LoVo (cell line): ENCODE data around the gene SH3GL3.

ENCODE experiments used
- DNase-seq: peaks from one replicate; pipeline ENCODE4 v3.0.0-alpha.2; 2016; ENCODE audit warnings: low spot score

Gene SH3GL3

GRCh38 chr15:83462026-83462425 lies 14.9 kb downstream of the SH3GL3 start:
- no peak for DNase-seq

- DNase-seq = no peak
Observed at GRCh38 chr15:83462953-83463433, 15.9 kb downstream of the SH3GL3 start.

- DNase-seq = no peak
Observed at GRCh38 chr15:83470887-83471286, 23.7 kb downstream of the SH3GL3 start.

- DNase-seq = no peak
Observed at GRCh38 chr15:83471307-83471866, 24.2 kb downstream of the SH3GL3 start.

- DNase-seq = no peak
Observed at GRCh38 chr15:83472151-83472550, 25.0 kb downstream of the SH3GL3 start.

- no peak for DNase-seq
Observed at GRCh38 chr15:83472797-83473196, 25.7 kb downstream of the SH3GL3 start.

- no peak for DNase-seq
Observed at GRCh38 chr15:83474578-83474977, 27.4 kb downstream of the SH3GL3 start.

GRCh38 chr15:83475551-83475950 lies 28.4 kb downstream of the SH3GL3 start:
- no peak for DNase-seq

GRCh38 chr15:83476066-83476465 lies 28.9 kb downstream of the SH3GL3 start:
- DNase-seq = no peak

- no peak for DNase-seq
Observed at GRCh38 chr15:83476708-83477107, 29.6 kb downstream of the SH3GL3 start.

GRCh38 chr15:83477172-83477807 lies 30.1 kb downstream of the SH3GL3 start:
- no peak for DNase-seq

- no peak for DNase-seq
Observed at GRCh38 chr15:83477808-83478537, 30.8 kb downstream of the SH3GL3 start.

GRCh38 chr15:83483612-83484011 lies 36.5 kb downstream of the SH3GL3 start:
- DNase-seq = no peak

GRCh38 chr15:83484636-83485035 lies 37.5 kb downstream of the SH3GL3 start:
- DNase-seq = no peak

- no peak for DNase-seq
Observed at GRCh38 chr15:83486363-83486762, 39.2 kb downstream of the SH3GL3 start.

GRCh38 chr15:83487519-83487918 lies 40.4 kb downstream of the SH3GL3 start:
- DNase-seq = no peak

- DNase-seq = no peak
Observed at GRCh38 chr15:83489690-83490089, 42.5 kb downstream of the SH3GL3 start.

GRCh38 chr15:83491486-83491885 lies 44.3 kb downstream of the SH3GL3 start:
- DNase-seq = no peak

GRCh38 chr15:83496766-83497165 lies 49.6 kb downstream of the SH3GL3 start:
- no peak for DNase-seq

- no peak for DNase-seq
Observed at GRCh38 chr15:83498374-83498773, 51.2 kb downstream of the SH3GL3 start.

GRCh38 chr15:83498801-83499200 lies 51.7 kb downstream of the SH3GL3 start:
- no peak for DNase-seq

GRCh38 chr15:83499476-83499875 lies 52.3 kb downstream of the SH3GL3 start:
- DNase-seq = no peak

- no peak for DNase-seq
Observed at GRCh38 chr15:83503595-83504364, 56.6 kb downstream of the SH3GL3 start.
